HepG2 (cell line): Measurements from ENCODE around the gene NRG2. TPM values are rescaled to one million over a fixed set of nuclear protein-coding genes. Genes with fewer than 3 reads are reported as not detected.

Experiments used
- ATAC-seq: fragments of 200-7000 bp; cut with Tn5 transposase; 3 replicates; pipeline ENCODE4 v1.9.1; 2020; ENCODE audit warnings: mild to moderate bottlenecking, moderate library complexity
- BruUV-seq: library from RNA; stranded (reverse); fragments of 400-500 nt; replicated peaks from 2 replicates; lab custom pipeline; 2021; lab: Mats Ljungman, UMichigan
- CTCF ChIA-PET: fragments of 300-600 bp; formaldehyde crosslinking; extraction: SDS; loops from one replicate; lab custom pipeline; 2021; ENCODE audit warnings: low total read pairs, inconsistent platforms, low intra/inter-chr PET ratio; lab: Yijun Ruan, JAX
- POLR2A ChIA-PET: fragments of 350-600 bp; sonication (Branson Sonifier 250); formaldehyde crosslinking; loops from one replicate; lab custom pipeline; 2020; ENCODE audit warnings: antibody characterized with exemption, inconsistent platforms; lab: Yijun Ruan, JAX
- DNase-seq: peaks from one replicate; pipeline ENCODE4 v3.0.0-alpha.2; 2015; ENCODE audit warnings: low spot score
- FAIRE-seq: peaks from 3 replicates; lab custom pipeline; 2011; peaks lifted over from hg19 to GRCh38; lab: Jason Lieb, UNC
- H2AFZ ChIP-seq: one replicate; pipeline ENCODE4 v1.6.1; 2011; ENCODE audit warnings: low read length, inconsistent platforms
- H3K27ac ChIP-seq: fragments of 300-600 bp; 3 replicates; pipeline ENCODE4 v1.8.0; 2011; ENCODE audit warnings: mixed run types, mild to moderate bottlenecking, mixed read lengths, low read length, inconsistent platforms; ENCODE audit not compliant: insufficient read depth; ENCODE audit errors: extremely low read length
- H3K27me3 ChIP-seq, 2 experiments: fragments of 200-600 bp in 1 of 2; 2 replicates in 1 of 2; 3 replicates in 1 of 2; pipeline versions ENCODE4 v1.6.0 to v1.8.0; 2011; ENCODE audit warnings: low read length in 2 of 2, mild to moderate bottlenecking in 2 of 2, moderate library complexity in 2 of 2, inconsistent platforms in 1 of 2; ENCODE audit not compliant: insufficient read depth in 2 of 2, control insufficient read depth in 1 of 2
- H3K36me3 ChIP-seq, 2 experiments: fragments of 200-600 bp in 1 of 2; replicated peaks in 1 of 2; 2 replicates in 1 of 2; 3 replicates in 1 of 2; pipeline versions ENCODE4 v1.5.1 to v1.8.0; 2011; ENCODE audit warnings: low read length in 2 of 2, inconsistent platforms in 1 of 2; ENCODE audit not compliant: insufficient read depth in 2 of 2, control insufficient read depth in 1 of 2
- H3K4me1 ChIP-seq: 2 replicates; pipeline ENCODE4 v1.5.1; 2012; ENCODE audit warnings: low read length, inconsistent platforms; ENCODE audit not compliant: insufficient read depth
- H3K4me2 ChIP-seq: 2 replicates; pipeline ENCODE4 v1.6.0; 2011; ENCODE audit warnings: low read depth, low read length, inconsistent platforms
- H3K4me3 ChIP-seq, 3 experiments: fragments of 200-600 bp in 1 of 3; sonication (generic), shearing (Covaris generic) in 1 of 3; replicated peaks in 1 of 3; 2 replicates each; pipeline ENCODE4 v1.5.1; 2011 to 2016; ENCODE audit warnings: low read length in 3 of 3, inconsistent platforms in 2 of 3, low read depth in 2 of 3, mild to moderate bottlenecking in 2 of 3, control low read depth in 1 of 3, mixed read lengths in 1 of 3; ENCODE audit not compliant: insufficient read depth in 1 of 3
- H3K79me2 ChIP-seq: one replicate; pipeline ENCODE4 v1.6.1; 2011; ENCODE audit warnings: low read length, inconsistent platforms; ENCODE audit not compliant: insufficient read depth
- H3K9ac ChIP-seq: 2 replicates; pipeline ENCODE4 v1.6.0; 2011; ENCODE audit warnings: mild to moderate bottlenecking, low read depth, low read length, inconsistent platforms; ENCODE audit not compliant: insufficient read depth
- H3K9me3 ChIP-seq: 2 replicates; pipeline ENCODE4 v1.5.1; 2012; ENCODE audit warnings: mild to moderate bottlenecking, low read length
- H4K20me1 ChIP-seq: 2 replicates; pipeline ENCODE4 v1.6.0; 2011; ENCODE audit warnings: inconsistent platforms, mild to moderate bottlenecking, low read length, moderate library complexity; ENCODE audit not compliant: insufficient read depth
- ARID5B ChIP-seq: IDR thresholded peaks from 2 replicates; pipeline ENCODE4 v1.4.0; 2020; ENCODE audit warnings: mild to moderate bottlenecking, missing genetic modification reagents
- GZF1 ChIP-seq: sonication (generic); formaldehyde crosslinking; IDR thresholded peaks from 2 replicates; pipeline ENCODE4 v1.5.1; 2020; ENCODE audit warnings: mild to moderate bottlenecking, missing genetic modification reagents
- HNF4G ChIP-seq, 2 experiments: sonication (generic) in 1 of 2; formaldehyde crosslinking in 1 of 2; IDR thresholded peaks; 2 replicates each; pipeline versions ENCODE4 v1.4.0 to v1.6.1; 2011 to 2020; ENCODE audit warnings: borderline replicate concordance in 2 of 2, low read depth in 2 of 2, mild to moderate bottlenecking in 2 of 2, low read length in 1 of 2, missing genetic modification reagents in 1 of 2, moderate library complexity in 1 of 2
- KLF11 ChIP-seq: IDR thresholded peaks from 2 replicates; pipeline ENCODE4 v1.6.1; 2016; ENCODE audit warnings: missing compliant biosample characterization
- MAF1 ChIP-seq: sonication (generic); formaldehyde crosslinking; IDR thresholded peaks from 2 replicates; pipeline ENCODE4 v1.5.0; 2020; ENCODE audit warnings: missing genetic modification reagents, borderline replicate concordance
- NCOA5 ChIP-seq: sonication (generic); formaldehyde crosslinking; IDR thresholded peaks from 2 replicates; pipeline ENCODE4 v1.4.0; 2020; ENCODE audit warnings: missing genetic modification reagents
- SP1 ChIP-seq, 2 experiments: fragments of 450-650 bp in 1 of 2; sonication (generic) in 1 of 2; formaldehyde crosslinking in 1 of 2; IDR thresholded peaks; 2 replicates each; pipeline versions ENCODE4 v1.4.0 to v1.6.1; 2016 to 2020; ENCODE audit warnings: missing genetic modification reagents in 1 of 2
- TOE1 ChIP-seq: sonication (generic); formaldehyde crosslinking; IDR thresholded peaks from 2 replicates; pipeline ENCODE4 v1.4.0; 2020; ENCODE audit warnings: mild to moderate bottlenecking, missing genetic modification reagents
- ZC3H13 ChIP-seq: sonication (generic); formaldehyde crosslinking; IDR thresholded peaks from 2 replicates; pipeline ENCODE4 v1.8.1; 2023; ENCODE audit warnings: mild to moderate bottlenecking, missing genetic modification reagents, moderate library complexity
- ZNF3 ChIP-seq: IDR thresholded peaks from 2 replicates; pipeline ENCODE4 v1.7.0; 2017; ENCODE audit warnings: inconsistent platforms
- ZNF670 ChIP-seq: sonication (generic); formaldehyde crosslinking; IDR thresholded peaks from 2 replicates; pipeline ENCODE4 v1.8.0; 2022; ENCODE audit warnings: mild to moderate bottlenecking, missing genetic modification reagents, borderline replicate concordance
- ZNF776 ChIP-seq: sonication (generic); formaldehyde crosslinking; IDR thresholded peaks from 2 replicates; pipeline ENCODE4 v1.4.0; 2020; ENCODE audit warnings: mild to moderate bottlenecking, missing genetic modification reagents
- WGBS: methylation state at CpG from one replicate; pipeline ENCODE4 v1.1.6; 2017; ENCODE audit warnings: low lambda C conversion rate; 5-methylcytosine and 5-hydroxymethylcytosine counted together
- in situ Hi-C: cut with HindIII; loops from 2 replicates; pipeline ENCODE4 v1.10.0; 2017; ENCODE audit warnings: low pct_unique_long_range_greater_than_20kb; ENCODE audit not compliant: extremely low pct_ligation_motif_present
- intact Hi-C: fragments of 100-400 bp; cut with micrococcal nuclease; formaldehyde crosslinking; loops from one replicate; pipeline ENCODE4 v1.10.0; 2022; ENCODE audit not compliant: unreplicated experiment
- polyA plus RNA-seq, 8 experiments: library from polyadenylated mRNA; depleted of rRNA in 3 of 8; stranded (reverse) in 7 of 8; unstranded in 1 of 8; fragments of >200 nt; fragmentation: Illumina TruSeq in 4 of 8; extraction: Trizol in 4 of 8; gene quantifications; 2 replicates each; pipeline versions ENCODE4 v1.2.1 to v1.2.3, GENCODE V29; 2011 to 2016; ENCODE audit warnings: low read depth in 4 of 8, missing spikeins in 1 of 8, mixed read lengths in 1 of 8; ENCODE audit not compliant: insufficient read depth in 1 of 8
- total RNA-seq, 5 experiments: library from RNA; depleted of rRNA; stranded (reverse); fragments of >200 nt; fragmentation: Illumina TruSeq; extraction: Trizol; gene quantifications; 2 replicates each; pipeline ENCODE4 v1.2.3, GENCODE V29; 2016; ENCODE audit warnings: low read depth in 1 of 5
- TF ChIP-seq, protein P1 (sequence below): sonication (generic); formaldehyde crosslinking; IDR thresholded peaks from 2 replicates; pipeline ENCODE4 v1.5.1; 2020; ENCODE audit warnings: missing genetic modification reagents, mild to moderate bottlenecking, borderline replicate concordance
- TF ChIP-seq, protein P2 (sequence below): sonication (generic); formaldehyde crosslinking; IDR thresholded peaks from 2 replicates; pipeline ENCODE4 v1.8.0; 2022; ENCODE audit warnings: mild to moderate bottlenecking, missing genetic modification reagents, borderline replicate concordance

Gene NRG2
- total and polyA plus RNA-seq, 2 of the 13 experiments (the other 11 are each of a cell fraction or from before 2014, with no cell fraction given): not detected

DNA sequence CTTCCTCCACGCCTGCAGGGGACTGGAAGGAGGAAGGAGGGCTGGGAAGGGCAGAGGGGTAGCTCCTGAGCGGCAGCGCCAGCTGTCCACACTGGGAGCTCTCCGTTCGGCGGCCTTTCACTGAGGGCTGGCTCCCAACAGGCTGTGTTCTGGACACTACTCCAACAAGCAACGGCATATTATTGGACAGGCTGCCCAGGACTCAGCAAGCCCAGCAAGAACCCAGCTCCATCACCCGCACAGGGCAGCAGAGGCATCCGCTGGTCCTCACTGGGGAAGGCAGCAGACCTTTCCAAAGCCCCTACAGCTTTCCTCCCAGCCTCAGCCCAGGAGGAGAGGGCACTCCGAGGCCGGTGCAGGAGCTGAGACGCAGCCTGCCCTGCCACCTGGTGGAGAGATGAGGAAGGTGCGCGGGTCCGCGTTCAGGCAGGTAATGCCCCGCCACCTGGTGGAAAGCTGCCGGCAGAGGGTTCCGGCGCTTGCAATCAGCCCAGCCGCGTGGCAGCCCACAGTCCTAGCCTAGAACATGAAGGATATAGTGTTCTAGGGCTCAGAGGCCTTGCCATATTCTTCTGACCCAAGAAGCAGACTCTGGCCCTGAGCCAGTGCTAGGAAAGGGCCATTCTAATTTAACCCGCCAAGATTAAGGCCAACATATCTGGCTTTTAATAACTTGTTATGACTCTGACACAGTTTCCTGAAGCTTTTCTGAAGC, 74.4 kb downstream of the NRG2 start (continued):
- TF ChIP-seq GZF1 (CRISPR knock-in tag) (no peak), ARID5B (CRISPR knock-in tag) (peak; percentile 66)

DNA sequence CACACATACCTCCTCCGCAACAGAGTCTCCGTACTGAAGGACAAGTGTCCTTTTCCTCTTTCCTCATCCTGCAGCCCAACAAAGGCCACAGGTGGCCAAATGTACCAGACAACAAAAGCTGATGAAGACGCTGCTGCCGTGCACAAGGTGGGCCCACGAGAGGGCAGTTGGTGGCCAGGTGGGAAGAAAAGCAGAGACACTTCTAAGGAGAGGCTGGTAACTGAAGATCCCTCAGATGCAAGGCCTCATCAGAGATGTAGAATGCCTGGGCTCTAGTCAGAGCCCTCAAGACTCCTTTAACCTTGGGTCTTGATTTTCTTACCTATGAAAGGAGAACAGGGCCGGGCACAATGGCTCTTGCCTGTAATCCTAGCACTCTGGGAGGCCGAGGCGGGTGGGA, 75.7 kb downstream of the NRG2 start:
- ChIA-PET CTCF (interaction anchor here (1.4 to 3.2 kb wide), 2 partner anchors 180 to 202 kb away, joined by 4 to 45 read pairs; no protein-coding TSS in a partner anchor), POLR2A (no interaction called here)
- DNase-seq: no peak
- WGBS: 34% methylated on average over 8 of the region's 8 CpGs
- Histone ChIP-seq H3K9me3 (no peaks in the 10 kb centered on the region), H4K20me1 (no peaks in the 10 kb centered on the region), H3K36me3 (no peaks in the 10 kb centered on the region), H3K9ac (no peak overlapping the region), H3K27me3 (peaks cover 2 to 21% of the 10 kb centered on the region in 2 experiments; a peak in 3 of 5 replicates), H3K27ac (no peak overlapping the region), H3K4me3 (no peak overlapping the region), H3K4me2 (no peak overlapping the region), H3K79me2 (no peaks in the 10 kb centered on the region), H3K4me1 (no peaks in the 10 kb centered on the region), H2AFZ (no peak overlapping the region)
- no TSS peak for BruUV-seq
- FAIRE-seq: no peak
- in situ Hi-C loops: loop anchor here (5.0 to 25.0 kb wide), 2 partner anchors 180 to 330 kb away; partner anchors contain the start of gene CXXC5
- no peak for ATAC-seq
- intact Hi-C loops: loop anchor here (10.0 kb wide), 1 partner anchor 103 kb away; no protein-coding TSS in a partner anchor
- TF ChIP-seq, protein P1, sequence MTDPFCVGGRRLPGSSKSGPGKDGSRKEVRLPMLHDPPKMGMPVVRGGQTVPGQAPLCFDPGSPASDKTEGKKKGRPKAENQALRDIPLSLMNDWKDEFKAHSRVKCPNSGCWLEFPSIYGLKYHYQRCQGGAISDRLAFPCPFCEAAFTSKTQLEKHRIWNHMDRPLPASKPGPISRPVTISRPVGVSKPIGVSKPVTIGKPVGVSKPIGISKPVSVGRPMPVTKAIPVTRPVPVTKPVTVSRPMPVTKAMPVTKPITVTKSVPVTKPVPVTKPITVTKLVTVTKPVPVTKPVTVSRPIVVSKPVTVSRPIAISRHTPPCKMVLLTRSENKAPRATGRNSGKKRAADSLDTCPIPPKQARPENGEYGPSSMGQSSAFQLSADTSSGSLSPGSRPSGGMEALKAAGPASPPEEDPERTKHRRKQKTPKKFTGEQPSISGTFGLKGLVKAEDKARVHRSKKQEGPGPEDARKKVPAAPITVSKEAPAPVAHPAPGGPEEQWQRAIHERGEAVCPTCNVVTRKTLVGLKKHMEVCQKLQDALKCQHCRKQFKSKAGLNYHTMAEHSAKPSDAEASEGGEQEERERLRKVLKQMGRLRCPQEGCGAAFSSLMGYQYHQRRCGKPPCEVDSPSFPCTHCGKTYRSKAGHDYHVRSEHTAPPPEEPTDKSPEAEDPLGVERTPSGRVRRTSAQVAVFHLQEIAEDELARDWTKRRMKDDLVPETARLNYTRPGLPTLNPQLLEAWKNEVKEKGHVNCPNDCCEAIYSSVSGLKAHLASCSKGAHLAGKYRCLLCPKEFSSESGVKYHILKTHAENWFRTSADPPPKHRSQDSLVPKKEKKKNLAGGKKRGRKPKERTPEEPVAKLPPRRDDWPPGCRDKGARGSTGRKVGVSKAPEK (CRISPR knock-in tag): no peak
- no peak for TF ChIP-seq SP1 (IDR thresholded peaks at IDR 0.05)
- TF ChIP-seq SP1 (CRISPR knock-in tag; IDR thresholded peaks at IDR 0.05): no peak
- no peak for TF ChIP-seq ZNF3 (CRISPR knock-in tag)
- TF ChIP-seq ZC3H13 (CRISPR knock-in tag): no peak
- no peak for TF ChIP-seq TOE1 (CRISPR knock-in tag)
- TF ChIP-seq MAF1: no peak
- no peak for TF ChIP-seq ZNF776 (CRISPR knock-in tag)
- TF ChIP-seq NCOA5 (CRISPR knock-in tag): no peak
- no peak for TF ChIP-seq HNF4G (IDR thresholded peaks at IDR 0.05; ENCODE audit: borderline replicate concordance, low read depth, low read length)
- no peak for TF ChIP-seq HNF4G (CRISPR knock-in tag; IDR thresholded peaks at IDR 0.05; ENCODE audit: borderline replicate concordance, low read depth)
- TF ChIP-seq KLF11 (CRISPR knock-in tag): no peak
- no peak for TF ChIP-seq ZNF670 (CRISPR knock-in tag)
- TF ChIP-seq, protein P2, sequence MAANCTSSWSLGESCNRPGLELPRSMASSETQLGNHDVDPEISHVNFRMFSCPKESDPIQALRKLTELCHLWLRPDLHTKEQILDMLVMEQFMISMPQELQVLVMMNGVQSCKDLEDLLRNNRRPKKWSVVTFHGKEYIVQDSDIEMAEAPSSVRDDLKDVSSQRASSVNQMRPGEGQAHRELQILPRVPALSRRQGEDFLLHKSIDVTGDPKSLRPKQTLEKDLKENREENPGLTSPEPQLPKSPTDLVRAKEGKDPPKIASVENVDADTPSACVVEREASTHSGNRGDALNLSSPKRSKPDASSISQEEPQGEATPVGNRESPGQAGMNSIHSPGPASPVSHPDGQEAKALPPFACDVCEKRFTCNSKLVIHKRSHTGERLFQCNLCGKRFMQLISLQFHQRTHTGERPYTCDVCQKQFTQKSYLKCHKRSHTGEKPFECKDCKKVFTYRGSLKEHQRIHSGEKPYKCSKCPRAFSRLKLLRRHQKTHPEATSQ (CRISPR knock-in tag): no peak
